ENCODE results near the gene PLXNA4.

DNA sequence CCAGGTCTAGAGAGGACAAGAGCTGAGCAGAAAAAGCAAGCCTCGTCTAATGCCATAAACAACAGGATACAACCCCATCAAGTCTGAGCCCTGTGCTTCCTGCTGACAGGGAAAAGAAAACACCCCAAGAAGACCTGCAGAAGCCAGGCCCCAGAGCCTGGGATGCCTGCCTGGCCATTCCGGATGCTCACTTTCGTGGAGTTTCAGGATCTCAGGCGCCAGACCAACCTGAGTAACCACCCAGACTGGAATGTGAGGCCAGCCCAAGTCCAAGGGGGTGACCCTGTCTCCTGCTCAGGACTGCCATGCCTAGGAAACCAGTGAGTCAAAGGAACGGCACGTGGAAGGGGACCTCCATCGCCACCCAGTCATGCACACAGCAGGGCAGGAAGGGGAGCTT lies 74.3 kb downstream of the PLXNA4 start:
- TF ChIP-seq CTCF (IDR thresholded peaks at IDR 0.05; ENCODE audit: poor library complexity) (no peak), EZH2 (IDR thresholded peaks at IDR 0.05; ENCODE audit: borderline replicate concordance) (no peak)

All from hepatocyte (in vitro differentiated cells).